HG02678 (cell line): ENCODE data around the gene ENTHD1.
"Not testable (repeated sequence)": the region's sequence is repeated elsewhere in the genome, so short reads cannot be mapped to it uniquely, and the experiment has no call there.

ENCODE experiments used
- ATAC-seq: cut with Tn5 transposase; IDR thresholded peaks from one replicate; pipeline ENCODE4 v1.9.1; 2021; ENCODE audit warnings: mild to moderate bottlenecking, moderate library complexity; ENCODE audit not compliant: unreplicated experiment

ENTHD1 gene

GRCh38 chr22:39925273-39925672 is 31.7 kb upstream of the ENTHD1 start:
- ATAC-seq, result no peak

DNA sequence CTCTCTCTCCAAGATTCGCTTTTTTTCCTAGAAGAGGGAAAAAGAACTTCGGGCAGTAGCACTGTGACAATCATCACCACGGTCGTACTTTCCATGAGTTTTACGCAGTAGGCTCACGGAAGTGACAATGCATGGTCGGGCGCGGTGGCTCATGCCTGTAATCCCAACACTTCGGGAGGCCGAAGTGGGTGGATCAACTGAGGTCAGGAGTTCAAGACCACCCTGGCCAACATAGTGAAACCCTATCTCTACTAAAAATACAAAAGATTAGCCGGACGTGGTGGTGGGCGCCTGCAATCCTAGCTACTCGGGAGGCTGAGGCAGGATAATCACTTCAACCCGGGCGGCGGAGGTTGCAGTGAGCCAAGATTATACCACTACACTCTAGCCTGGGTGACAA is 30.7 kb upstream of the ENTHD1 start:
- no peak for ATAC-seq

DNA sequence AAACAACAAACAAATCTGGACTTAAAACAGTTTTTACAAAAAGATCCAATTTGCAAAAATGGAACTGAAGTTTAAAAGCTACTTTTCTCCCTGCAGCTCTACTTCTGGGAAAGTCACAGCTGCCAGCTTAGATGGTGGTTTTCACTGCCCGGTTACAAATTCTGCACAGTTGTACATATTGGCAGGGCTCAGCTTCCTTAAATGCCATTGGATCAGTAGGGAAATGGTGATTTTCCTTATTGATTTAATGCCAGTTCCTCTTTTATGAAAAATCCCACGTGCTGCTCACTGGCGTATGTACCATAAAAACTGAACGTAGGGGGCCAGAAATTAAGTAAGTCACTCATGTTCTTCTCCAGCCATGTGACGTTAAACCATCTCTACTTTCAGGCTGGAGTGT is 30.1 kb upstream of the ENTHD1 start:
- no peak for ATAC-seq

- no peak for ATAC-seq
Measured at GRCh38 chr22:39920134-39920743, 26.7 kb upstream of the ENTHD1 start.

DNA sequence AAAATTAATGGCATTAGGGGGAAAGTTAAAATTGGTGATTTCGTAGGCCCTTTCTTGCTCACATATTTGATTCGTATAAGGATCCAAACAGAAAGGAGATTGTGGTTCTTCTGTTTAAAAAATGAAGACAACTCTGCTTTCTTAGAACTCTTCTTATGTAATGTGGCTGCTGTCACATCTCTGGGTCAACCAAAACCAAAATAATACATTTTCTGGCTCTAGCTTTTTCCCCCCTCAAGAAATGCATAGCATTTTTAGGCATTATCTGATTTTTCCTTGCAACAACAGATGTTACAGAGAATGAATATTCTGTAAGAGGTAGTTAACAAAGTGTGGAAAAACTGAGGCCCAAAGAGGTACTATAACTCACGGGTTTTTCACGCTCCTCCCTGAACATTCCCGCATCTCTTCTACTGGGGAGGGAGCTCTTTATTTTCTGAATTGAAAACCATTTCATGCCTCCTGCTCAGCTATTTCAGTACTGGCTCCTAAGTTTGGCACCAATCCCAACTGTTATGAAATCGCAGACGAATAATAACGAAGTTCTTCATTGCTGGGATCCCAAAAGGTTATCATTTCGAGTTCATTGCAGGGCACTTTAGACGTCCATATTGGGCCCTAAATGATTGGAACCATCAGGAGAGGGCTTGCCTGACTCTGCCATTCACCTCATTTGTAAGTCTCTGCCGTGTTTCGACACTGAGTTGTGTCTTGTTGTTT is 24.4 kb upstream of the ENTHD1 start:
- no peak for ATAC-seq

DNA sequence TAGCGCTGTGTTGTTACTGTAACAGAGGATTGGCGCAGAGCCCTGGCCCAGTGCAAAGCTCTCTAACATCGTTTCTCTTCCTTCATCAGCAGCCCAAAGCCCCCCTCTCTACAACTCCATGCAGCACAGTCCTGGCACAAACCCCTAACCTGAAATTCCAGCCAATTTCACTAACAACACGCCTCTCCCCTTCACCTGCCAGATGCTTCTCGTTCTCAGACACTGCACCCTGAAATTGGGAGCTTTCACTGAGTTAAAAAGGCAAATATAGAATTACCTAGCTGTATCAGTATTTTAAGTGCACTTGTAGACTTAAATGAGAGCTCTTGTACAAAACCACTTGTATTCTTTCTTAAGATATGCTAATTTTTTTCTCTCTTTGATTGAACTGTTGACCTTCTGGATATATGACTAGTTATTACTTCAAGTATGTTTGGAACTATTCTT is 23.7 kb upstream of the ENTHD1 start:
- no peak for ATAC-seq

- no peak for ATAC-seq
Measured at GRCh38 chr22:39916496-39916895, 22.9 kb upstream of the ENTHD1 start.

GRCh38 chr22:39915295-39915726 is 21.8 kb upstream of the ENTHD1 start:
- ATAC-seq, result no peak

DNA sequence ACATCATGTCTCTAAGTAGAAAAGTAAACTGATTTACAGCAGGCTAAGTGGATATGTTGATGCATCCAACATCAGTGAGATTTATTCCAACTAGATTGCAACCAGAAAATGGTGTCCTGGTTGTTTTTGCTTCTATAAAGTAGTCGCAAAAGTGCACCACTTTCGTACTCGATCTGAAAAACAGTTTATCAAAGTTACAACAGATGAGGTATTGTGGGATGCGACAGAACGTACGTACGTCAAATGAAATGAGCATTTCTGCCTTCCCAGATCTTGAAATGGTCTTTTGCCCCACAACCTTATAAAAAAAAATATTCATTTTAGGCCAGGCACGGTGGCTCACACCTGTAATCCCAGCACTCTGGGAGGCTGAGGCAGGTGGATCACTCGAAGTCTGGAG is 21.0 kb upstream of the ENTHD1 start:
- no peak for ATAC-seq

- no peak for ATAC-seq
Measured at GRCh38 chr22:39913886-39914285, 20.3 kb upstream of the ENTHD1 start.

DNA sequence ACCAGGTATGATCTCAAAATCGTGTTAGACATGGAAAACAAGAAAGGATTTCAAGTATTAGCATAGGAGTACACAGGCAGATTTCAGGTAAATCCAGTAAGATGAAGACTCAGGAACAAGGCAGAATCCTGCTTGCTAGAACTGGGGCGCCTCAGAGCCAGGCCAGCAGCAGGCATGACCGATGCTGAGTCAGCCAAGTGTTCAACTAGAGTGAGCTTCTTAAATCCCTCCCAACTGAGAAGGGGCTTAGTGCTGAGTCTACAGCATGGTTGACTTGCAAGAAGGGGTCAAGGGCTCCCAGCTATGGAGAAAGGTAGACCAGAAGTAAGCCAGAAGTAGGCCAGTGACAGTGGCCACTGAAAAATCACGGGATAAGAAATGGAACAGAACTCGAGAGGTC is 19.8 kb upstream of the ENTHD1 start:
- ATAC-seq, result no peak

DNA sequence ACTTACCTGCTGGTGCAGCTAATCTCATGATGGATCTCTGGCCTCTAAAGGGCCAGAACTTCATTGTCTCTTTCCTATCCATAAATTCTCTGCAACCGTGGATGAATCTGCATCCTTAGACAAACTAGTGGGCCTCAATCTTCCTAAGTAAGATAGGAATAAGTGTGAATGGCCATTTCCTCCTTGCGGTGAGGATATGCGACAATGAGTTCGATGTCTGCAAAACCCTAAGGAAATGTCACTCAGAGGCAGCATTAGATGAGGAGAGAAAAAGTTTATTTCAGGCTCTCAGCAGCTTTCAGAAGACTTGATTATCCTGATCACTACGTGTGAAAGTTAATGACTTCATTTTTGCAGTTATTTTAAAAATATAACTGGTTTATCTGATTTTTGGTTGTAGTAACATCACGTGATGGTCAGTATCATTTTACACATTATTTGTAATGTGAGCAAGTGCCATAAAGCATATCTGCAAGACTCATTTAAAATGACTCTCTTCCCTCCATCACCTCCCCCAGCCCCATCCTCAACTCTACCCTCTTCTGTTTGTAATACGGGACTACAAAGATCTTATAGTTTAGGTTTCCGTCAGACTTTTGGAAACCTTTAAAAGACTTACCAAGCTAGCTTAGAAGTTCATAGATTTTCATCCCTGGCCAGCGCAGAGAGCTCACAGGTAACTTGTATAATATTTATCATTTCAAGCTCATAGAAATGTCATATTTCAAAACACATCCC is 17.5 kb upstream of the ENTHD1 start:
- ATAC-seq, result no peak

DNA sequence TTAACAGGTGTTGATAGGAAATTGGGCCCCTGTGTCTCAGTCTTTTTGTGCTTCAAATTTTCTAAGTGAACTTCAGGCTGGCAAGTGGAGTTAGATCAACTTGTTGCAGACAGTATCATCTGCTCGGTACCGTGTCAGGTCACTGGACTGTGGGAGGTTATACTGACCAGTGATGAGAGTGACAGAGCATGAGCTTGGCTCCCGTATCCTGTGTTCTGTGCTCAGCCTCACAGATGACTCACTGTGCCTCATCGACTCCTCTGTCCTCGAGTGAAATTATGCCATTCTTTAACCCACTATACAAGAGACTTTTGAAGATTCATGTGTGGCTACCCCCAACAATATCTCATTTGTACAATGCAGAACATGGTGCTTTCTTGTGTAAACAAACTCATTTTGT is 15.2 kb upstream of the ENTHD1 start:
- ATAC-seq, result no peak

GRCh38 chr22:39908136-39908535 is 14.6 kb upstream of the ENTHD1 start:
- no peak for ATAC-seq

DNA sequence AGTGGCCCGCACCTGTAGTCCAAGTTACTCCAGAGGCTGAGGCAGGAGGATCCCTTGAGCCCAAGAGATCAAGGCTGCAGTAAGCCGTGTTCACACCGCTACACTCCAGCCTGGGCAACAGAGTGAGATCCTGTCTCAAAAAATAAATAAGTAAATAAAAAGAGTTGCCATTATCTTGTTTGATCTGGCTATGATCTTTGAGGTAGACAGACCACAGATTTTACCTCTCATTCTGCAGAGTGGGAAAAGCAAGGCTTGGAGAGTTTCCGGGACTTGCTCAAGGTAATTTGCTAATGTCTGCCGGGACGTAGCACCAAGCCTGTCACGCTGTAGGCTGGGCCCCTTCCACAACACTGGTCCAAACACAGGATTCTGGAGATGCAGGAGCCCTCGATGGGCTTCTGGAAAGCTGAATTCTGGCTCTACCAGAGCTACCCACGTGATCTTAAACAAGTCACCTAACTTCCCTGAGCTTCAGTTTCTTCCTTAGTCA is 14.1 kb upstream of the ENTHD1 start:
- ATAC-seq, result no peak

GRCh38 chr22:39907047-39907446 is 13.5 kb upstream of the ENTHD1 start:
- no peak for ATAC-seq

GRCh38 chr22:39906207-39906606 is 12.6 kb upstream of the ENTHD1 start:
- no peak for ATAC-seq

GRCh38 chr22:39905687-39906086 is 12.1 kb upstream of the ENTHD1 start:
- ATAC-seq, result no peak

- no peak for ATAC-seq
Measured at GRCh38 chr22:39904862-39905261, 11.3 kb upstream of the ENTHD1 start.

GRCh38 chr22:39904024-39904423 is 10.5 kb upstream of the ENTHD1 start:
- ATAC-seq, result not testable (repeated sequence)

- no peak for ATAC-seq
Measured at GRCh38 chr22:39901565-39902146, 8.1 kb upstream of the ENTHD1 start.
